ENCODE data around the gene PARD3.

Gene PARD3

DNA sequence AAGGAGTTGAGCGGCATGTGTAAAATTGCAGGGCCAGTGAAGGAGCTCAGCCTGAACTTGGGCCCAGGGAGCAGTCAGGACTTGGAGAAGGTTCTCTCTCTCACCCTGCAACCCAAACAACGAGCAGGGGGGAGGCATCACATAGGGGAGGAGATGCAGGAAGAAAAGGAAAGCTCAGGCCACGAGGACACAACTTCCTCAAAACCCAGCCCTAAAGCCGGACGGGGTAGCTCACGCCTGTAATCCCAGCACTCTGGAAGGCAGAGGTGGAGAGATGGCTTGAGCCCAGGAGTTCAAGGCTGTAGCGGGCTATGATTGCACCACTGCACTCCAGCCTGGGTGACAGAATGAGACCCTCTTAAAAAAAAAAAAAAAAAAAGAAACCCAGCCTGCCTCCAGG lies 629.1 kb downstream of the PARD3 start:
- Histone ChIP-seq H3K4me1 (ENCODE audit: insufficient read depth, poor library complexity, severe bottlenecking) (peaks cover 5% of the 10 kb centered on the region), H3K4me3 (ENCODE audit: severe bottlenecking) (no peak overlapping the region), H3K36me3 (ENCODE audit: low read depth) (no peaks in the 10 kb centered on the region), H3K27ac (ENCODE audit: poor library complexity, severe bottlenecking) (no peak overlapping the region), H3K27me3 (ENCODE audit: insufficient read depth, poor library complexity, severe bottlenecking) (no peaks in the 10 kb centered on the region), H3K9me3 (ENCODE audit: severe bottlenecking) (no peaks in the 10 kb centered on the region)
- DNase-seq (ENCODE audit: low spot score) (no peak), ATAC-seq (ENCODE audit: low read depth) (no peak)
- TF ChIP-seq, protein P1, sequence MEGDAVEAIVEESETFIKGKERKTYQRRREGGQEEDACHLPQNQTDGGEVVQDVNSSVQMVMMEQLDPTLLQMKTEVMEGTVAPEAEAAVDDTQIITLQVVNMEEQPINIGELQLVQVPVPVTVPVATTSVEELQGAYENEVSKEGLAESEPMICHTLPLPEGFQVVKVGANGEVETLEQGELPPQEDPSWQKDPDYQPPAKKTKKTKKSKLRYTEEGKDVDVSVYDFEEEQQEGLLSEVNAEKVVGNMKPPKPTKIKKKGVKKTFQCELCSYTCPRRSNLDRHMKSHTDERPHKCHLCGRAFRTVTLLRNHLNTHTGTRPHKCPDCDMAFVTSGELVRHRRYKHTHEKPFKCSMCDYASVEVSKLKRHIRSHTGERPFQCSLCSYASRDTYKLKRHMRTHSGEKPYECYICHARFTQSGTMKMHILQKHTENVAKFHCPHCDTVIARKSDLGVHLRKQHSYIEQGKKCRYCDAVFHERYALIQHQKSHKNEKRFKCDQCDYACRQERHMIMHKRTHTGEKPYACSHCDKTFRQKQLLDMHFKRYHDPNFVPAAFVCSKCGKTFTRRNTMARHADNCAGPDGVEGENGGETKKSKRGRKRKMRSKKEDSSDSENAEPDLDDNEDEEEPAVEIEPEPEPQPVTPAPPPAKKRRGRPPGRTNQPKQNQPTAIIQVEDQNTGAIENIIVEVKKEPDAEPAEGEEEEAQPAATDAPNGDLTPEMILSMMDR (IDR thresholded peaks at IDR 0.05; ENCODE audit: poor library complexity, severe bottlenecking), result no peak

DNA sequence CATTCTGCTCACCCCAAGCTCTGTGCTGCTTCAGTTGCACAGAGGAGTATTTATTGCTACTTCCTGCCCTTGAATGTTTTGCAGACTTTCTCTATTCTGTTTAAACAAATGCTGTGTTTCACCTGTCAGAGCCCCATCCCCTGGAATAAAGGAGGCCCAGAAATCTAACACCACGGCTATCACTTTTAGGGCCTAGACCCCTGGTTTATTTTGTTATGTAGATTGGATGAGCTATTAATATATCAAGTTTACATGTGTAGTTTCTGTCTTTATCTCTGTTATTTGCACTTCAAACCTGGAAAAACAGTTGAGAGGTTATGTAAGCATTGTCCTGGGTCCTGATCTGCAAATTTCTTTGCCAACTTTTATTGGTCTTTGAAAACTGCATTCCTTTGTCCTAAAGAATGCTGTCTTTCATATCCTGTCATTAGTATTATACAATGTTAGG lies 630.1 kb downstream of the PARD3 start:
- DNase-seq (ENCODE audit: low spot score) (no peak), ATAC-seq (ENCODE audit: low read depth) (no peak)
- Histone ChIP-seq H3K4me1 (ENCODE audit: insufficient read depth, poor library complexity, severe bottlenecking) (peaks cover 5% of the 10 kb centered on the region), H3K9me3 (ENCODE audit: severe bottlenecking) (no peaks in the 10 kb centered on the region), H3K27ac (ENCODE audit: poor library complexity, severe bottlenecking) (no peak overlapping the region), H3K27me3 (ENCODE audit: insufficient read depth, poor library complexity, severe bottlenecking) (no peaks in the 10 kb centered on the region), H3K4me3 (ENCODE audit: severe bottlenecking) (no peak overlapping the region), H3K36me3 (ENCODE audit: low read depth) (no peaks in the 10 kb centered on the region)
- TF ChIP-seq, protein P1 (IDR thresholded peaks at IDR 0.05; ENCODE audit: poor library complexity, severe bottlenecking), result no peak

DNA sequence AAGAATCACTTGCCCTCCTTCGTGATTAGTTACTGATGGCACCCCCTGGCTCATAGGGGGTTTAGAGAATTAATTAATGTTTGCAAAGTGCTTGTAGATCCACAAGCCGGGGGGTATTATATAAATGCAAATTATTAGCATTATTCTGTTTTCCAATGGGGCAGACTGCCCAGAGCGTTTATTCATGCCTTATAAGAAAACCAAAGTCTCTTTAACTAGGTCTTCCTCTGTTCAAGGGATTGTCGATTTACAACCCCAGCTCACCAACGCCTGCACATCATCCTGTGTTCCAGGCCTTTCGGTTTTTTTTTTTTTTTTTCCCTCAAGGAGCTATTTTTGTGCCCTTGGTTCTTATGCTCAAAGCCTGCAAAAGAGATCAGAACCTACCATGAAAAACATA lies 630.7 kb downstream of the PARD3 start:
- Histone ChIP-seq H3K4me3 (ENCODE audit: severe bottlenecking) (no peak overlapping the region), H3K4me1 (ENCODE audit: insufficient read depth, poor library complexity, severe bottlenecking) (peaks cover 5% of the 10 kb centered on the region), H3K36me3 (ENCODE audit: low read depth) (no peaks in the 10 kb centered on the region), H3K27me3 (ENCODE audit: insufficient read depth, poor library complexity, severe bottlenecking) (no peaks in the 10 kb centered on the region), H3K27ac (ENCODE audit: poor library complexity, severe bottlenecking) (no peak overlapping the region), H3K9me3 (ENCODE audit: severe bottlenecking) (no peaks in the 10 kb centered on the region)
- ATAC-seq (ENCODE audit: low read depth) (no peak), DNase-seq (ENCODE audit: low spot score) (no peak)
- TF ChIP-seq, protein P1 (IDR thresholded peaks at IDR 0.05; ENCODE audit: poor library complexity, severe bottlenecking), result no peak

DNA sequence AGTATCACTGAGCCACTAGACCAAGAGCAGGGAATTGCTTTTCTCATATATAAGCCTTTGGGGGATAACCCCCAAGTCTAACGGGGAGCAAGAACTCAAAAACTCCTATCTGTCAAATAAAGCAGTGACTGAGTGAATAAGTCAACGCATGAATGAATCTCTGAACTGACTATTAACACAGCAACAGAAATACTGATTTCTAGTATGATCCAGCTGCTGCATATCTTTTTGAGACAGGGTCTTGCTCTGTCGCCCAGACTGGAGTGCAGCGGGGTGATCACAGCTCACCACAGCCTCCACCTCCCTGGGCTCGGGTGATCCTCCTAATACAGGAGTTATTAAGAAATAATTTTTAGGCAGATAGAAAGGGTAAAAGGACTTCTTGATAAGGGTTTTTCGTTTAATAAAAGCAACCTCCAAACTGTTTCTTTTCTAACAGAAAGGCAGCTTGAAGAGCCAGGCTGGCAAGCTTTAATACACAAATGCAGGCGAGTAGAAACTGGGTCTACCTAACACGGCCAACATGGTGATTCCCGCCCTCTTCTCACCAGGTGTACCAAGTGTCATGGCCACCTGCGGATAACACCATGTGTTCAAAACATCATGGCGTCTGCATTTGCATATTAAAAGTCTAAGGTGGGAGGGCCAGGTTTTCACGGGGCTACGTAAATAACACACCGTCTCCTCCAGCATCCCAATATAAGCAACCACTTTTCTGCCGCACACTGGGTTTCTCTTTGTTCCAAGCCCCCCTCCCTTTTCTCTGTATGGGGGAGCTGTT lies 631.9 kb downstream of the PARD3 start:
- H3K4me1 ChIP-seq (ENCODE audit: insufficient read depth, poor library complexity, severe bottlenecking), result peaks cover 5% of the 10 kb centered on the region

More for the DNA sequence above, 631.9 kb downstream of the PARD3 start:
- TF ChIP-seq, protein P1 (IDR thresholded peaks at IDR 0.05; ENCODE audit: poor library complexity, severe bottlenecking), result no peak
- no peaks in the 10 kb centered on the region for H3K9me3 ChIP-seq (ENCODE audit: severe bottlenecking)
- no peak for ATAC-seq (ENCODE audit: low read depth)
- H3K36me3 ChIP-seq (ENCODE audit: low read depth), result no peaks in the 10 kb centered on the region
- no peak overlapping the region for H3K27ac ChIP-seq (ENCODE audit: poor library complexity, severe bottlenecking)
- H3K4me3 ChIP-seq (ENCODE audit: severe bottlenecking), result no peak overlapping the region
- H3K27me3 ChIP-seq (ENCODE audit: insufficient read depth, poor library complexity, severe bottlenecking), result no peaks in the 10 kb centered on the region
- no peak for DNase-seq (ENCODE audit: low spot score)
